Measurements from ENCODE around the gene PRSS27.

Gene PRSS27

DNA sequence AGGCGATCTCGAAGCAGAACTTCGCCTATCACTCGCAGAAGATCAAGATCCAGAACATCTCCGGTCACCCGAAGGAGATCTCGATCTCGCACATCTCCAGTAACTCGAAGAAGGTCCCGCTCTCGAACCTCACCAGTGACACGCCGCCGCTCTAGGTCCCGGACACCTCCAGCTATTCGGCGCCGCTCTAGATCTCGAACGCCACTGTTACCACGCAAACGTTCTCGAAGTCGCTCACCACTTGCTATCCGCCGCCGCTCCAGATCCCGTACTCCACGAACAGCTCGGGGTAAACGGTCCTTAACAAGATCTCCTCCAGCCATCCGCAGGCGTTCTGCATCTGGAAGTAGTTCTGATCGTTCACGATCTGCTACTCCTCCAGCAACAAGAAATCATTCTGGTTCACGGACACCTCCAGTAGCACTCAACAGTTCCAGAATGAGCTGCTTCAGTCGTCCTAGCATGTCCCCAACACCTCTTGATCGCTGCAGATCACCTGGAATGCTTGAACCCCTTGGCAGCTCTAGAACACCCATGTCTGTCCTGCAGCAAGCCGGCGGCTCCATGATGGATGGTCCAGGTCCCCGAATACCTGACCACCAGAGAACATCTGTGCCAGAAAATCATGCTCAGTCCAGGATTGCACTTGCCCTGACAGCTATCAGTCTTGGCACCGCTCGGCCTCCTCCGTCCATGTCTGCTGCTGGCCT, 46.6 kb upstream of the PRSS27 start:
- DNase-seq (ENCODE audit: low read depth, low spot score): no peak
- ChIA-PET POLR2A (interaction anchor here (1.0 kb wide), 1 partner anchor 9 kb away, joined by 5 read pairs; no protein-coding TSS in a partner anchor), CTCF (interaction anchor here (0.8 to 2.6 kb wide), 2 partner anchors 9 to 102 kb away, joined by 3 to 12 read pairs; no protein-coding TSS in a partner anchor)
- no peak overlapping the region for H3K4me3 ChIP-seq (ENCODE audit: low read depth, low read length)
- TF ChIP-seq, protein P1, sequence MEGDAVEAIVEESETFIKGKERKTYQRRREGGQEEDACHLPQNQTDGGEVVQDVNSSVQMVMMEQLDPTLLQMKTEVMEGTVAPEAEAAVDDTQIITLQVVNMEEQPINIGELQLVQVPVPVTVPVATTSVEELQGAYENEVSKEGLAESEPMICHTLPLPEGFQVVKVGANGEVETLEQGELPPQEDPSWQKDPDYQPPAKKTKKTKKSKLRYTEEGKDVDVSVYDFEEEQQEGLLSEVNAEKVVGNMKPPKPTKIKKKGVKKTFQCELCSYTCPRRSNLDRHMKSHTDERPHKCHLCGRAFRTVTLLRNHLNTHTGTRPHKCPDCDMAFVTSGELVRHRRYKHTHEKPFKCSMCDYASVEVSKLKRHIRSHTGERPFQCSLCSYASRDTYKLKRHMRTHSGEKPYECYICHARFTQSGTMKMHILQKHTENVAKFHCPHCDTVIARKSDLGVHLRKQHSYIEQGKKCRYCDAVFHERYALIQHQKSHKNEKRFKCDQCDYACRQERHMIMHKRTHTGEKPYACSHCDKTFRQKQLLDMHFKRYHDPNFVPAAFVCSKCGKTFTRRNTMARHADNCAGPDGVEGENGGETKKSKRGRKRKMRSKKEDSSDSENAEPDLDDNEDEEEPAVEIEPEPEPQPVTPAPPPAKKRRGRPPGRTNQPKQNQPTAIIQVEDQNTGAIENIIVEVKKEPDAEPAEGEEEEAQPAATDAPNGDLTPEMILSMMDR (IDR thresholded peaks at IDR 0.05; ENCODE audit: insufficient read depth, low read length, missing control alignments): no peak

DNA sequence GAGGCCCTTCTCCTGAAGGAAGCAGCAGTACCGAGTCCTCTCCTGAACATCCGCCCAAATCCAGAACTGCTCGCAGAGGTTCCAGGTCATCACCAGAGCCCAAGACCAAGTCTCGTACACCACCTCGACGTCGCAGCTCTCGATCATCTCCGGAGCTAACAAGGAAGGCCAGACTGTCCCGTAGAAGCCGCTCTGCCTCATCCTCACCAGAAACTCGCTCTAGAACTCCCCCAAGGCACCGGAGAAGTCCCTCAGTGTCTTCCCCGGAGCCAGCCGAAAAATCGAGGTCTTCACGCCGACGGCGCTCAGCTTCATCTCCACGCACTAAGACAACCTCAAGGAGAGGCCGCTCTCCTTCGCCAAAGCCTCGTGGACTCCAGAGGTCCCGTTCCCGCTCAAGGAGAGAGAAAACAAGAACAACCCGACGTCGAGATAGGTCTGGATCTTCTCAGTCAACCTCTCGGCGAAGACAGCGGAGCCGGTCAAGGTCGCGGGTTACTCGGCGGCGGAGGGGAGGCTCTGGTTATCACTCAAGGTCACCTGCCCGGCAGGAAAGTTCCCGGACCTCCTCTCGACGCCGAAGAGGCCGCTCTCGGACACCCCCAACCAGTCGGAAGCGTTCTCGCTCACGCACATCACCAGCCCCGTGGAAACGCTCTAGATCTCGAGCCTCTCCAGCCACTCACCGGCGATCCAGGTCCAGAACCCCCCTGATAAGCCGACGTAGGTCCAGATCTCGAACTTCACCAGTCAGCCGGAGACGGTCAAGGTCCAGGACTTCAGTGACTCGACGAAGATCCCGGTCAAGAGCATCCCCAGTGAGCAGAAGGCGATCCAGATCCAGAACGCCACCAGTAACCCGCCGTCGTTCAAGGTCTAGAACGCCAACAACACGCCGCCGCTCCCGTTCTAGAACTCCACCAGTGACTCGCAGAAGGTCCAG, 45.7 kb upstream of the PRSS27 start:
- ChIA-PET CTCF (no interaction called here), POLR2A (no interaction called here)
- no peak for DNase-seq (ENCODE audit: low read depth, low spot score)
- H3K4me3 ChIP-seq (ENCODE audit: low read depth, low read length): no peak overlapping the region
- TF ChIP-seq, protein P1 (IDR thresholded peaks at IDR 0.05; ENCODE audit: insufficient read depth, low read length, missing control alignments): no peak

DNA sequence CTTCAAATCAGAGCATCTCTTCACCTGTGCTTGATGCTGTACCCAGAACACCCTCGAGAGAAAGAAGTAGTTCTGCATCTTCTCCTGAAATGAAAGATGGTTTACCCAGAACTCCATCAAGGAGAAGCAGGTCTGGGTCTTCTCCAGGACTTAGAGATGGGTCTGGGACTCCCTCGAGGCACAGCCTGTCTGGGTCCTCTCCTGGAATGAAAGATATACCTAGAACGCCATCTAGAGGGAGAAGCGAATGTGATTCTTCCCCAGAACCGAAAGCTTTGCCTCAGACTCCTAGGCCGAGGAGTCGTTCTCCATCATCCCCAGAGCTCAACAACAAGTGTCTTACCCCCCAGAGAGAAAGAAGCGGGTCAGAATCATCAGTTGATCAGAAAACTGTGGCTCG, 44.7 kb upstream of the PRSS27 start:
- POLR2A ChIA-PET: no interaction called here
- CTCF ChIA-PET: interaction anchor here (1.0 kb wide), 1 partner anchor 9 kb away, joined by 5 read pairs; no protein-coding TSS in a partner anchor
- H3K4me3 ChIP-seq (ENCODE audit: low read depth, low read length): no peak overlapping the region
- TF ChIP-seq, protein P1 (IDR thresholded peaks at IDR 0.05; ENCODE audit: insufficient read depth, low read length, missing control alignments): no peak
- no peak for DNase-seq (ENCODE audit: low read depth, low spot score)

DNA sequence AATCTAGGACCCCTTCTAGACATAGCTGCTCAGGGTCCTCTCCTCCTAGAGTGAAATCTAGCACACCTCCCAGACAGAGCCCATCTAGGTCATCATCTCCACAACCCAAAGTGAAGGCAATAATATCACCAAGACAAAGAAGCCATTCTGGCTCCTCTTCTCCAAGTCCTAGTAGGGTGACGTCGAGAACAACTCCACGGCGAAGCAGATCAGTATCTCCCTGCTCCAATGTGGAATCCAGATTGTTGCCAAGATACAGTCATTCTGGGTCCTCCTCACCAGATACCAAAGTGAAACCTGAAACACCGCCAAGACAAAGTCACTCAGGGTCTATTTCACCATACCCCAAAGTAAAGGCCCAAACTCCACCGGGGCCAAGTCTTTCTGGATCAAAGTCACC, 43.1 kb upstream of the PRSS27 start:
- DNase-seq (ENCODE audit: low read depth, low spot score): no peak
- H3K4me3 ChIP-seq (ENCODE audit: low read depth, low read length): no peak overlapping the region
- ChIA-PET CTCF (no interaction called here), POLR2A (interaction anchor here (1.2 kb wide), 1 partner anchor 10 kb away, joined by 4 read pairs; the partner anchor contains the start of gene SRRM2)
- TF ChIP-seq, protein P1 (IDR thresholded peaks at IDR 0.05; ENCODE audit: insufficient read depth, low read length, missing control alignments): no peak

DNA sequence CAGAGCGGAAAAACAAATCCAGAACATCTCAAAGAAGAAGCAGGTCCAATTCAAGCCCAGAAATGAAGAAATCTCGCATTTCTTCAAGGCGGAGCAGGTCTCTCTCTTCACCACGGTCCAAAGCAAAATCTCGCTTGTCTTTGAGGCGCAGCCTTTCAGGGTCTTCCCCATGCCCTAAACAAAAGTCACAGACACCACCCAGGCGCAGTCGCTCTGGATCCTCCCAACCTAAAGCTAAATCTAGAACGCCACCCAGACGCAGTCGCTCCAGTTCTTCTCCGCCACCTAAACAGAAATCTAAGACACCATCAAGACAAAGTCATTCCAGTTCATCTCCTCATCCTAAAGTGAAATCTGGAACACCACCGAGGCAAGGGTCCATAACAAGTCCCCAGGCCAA, 42.7 kb upstream of the PRSS27 start:
- POLR2A ChIA-PET: interaction anchor here (1.2 kb wide), 1 partner anchor 10 kb away, joined by 4 read pairs; the partner anchor contains the start of gene SRRM2
- TF ChIP-seq, protein P1 (IDR thresholded peaks at IDR 0.05; ENCODE audit: insufficient read depth, low read length, missing control alignments): no peak
- DNase-seq (ENCODE audit: low read depth, low spot score): no peak
- no peak overlapping the region for H3K4me3 ChIP-seq (ENCODE audit: low read depth, low read length)
- CTCF ChIA-PET: no interaction called here

Measured in AG04449 (cell line).